BLaER1 treated with 17β-estradiol and CSF1 and Interleukin-3, amounts not matched to agents 10 nM and 100 nM (cell line): Measurements from ENCODE around the gene FGFBP1.

Source experiments
- H3K27ac ChIP-seq, 11 experiments: shearing (Covaris generic); formaldehyde crosslinking; 2 replicates each; pipeline ENCODE4 v1.8.1; 2022
- H3K27me3 ChIP-seq, 11 experiments: shearing (Covaris generic); formaldehyde crosslinking; 2 replicates each; pipeline ENCODE4 v1.8.1; 2022
- H3K36me3 ChIP-seq, 11 experiments: shearing (Covaris generic); formaldehyde crosslinking; 2 replicates each; pipeline ENCODE4 v1.8.1; 2022
- H3K4me1 ChIP-seq, 10 experiments: shearing (Covaris generic); formaldehyde crosslinking; 2 replicates each; pipeline ENCODE4 v1.8.1; 2022
- H3K4me2 ChIP-seq, 11 experiments: shearing (Covaris generic); formaldehyde crosslinking; 2 replicates each; pipeline ENCODE4 v1.8.1; 2022
- H3K4me3 ChIP-seq, 10 experiments: shearing (Covaris generic); formaldehyde crosslinking; 2 replicates each; pipeline ENCODE4 v1.8.1; 2022
- H3K9ac ChIP-seq, 11 experiments: shearing (Covaris generic); formaldehyde crosslinking; 2 replicates each; pipeline ENCODE4 v1.8.1; 2022
- H3K9me3 ChIP-seq, 11 experiments: shearing (Covaris generic); formaldehyde crosslinking; replicated peaks in 1 of 11; 2 replicates each; pipeline ENCODE4 v1.8.1; 2022
- H4K20me1 ChIP-seq, 11 experiments: shearing (Covaris generic); formaldehyde crosslinking; 2 replicates each; pipeline ENCODE4 v1.8.1; 2022
- Cebpa-rat ChIP-seq, 11 experiments: shearing (Covaris generic); IDR thresholded peaks; 2 replicates each; pipeline ENCODE4 v1.8.1; 2022

Gene FGFBP1

GRCh38 chr4:15938640-15939039 lies at the start of gene FGFBP1:
Gene FGFBP1 (minus strand): TSS chr4:15938740. CDS start chr4:15936632, 2,108 bp downstream.
- H3K9me3 ChIP-seq: peaks cover 0 to 4% (median 0%) of the 10 kb centered on the region in 11 experiments; a peak in 6 of 22 replicates
- H4K20me1 ChIP-seq: no peaks in the 10 kb centered on the region
- no peak within 1 kb of the TSS for H3K4me3 ChIP-seq
- TF ChIP-seq Cebpa-rat (IDR thresholded peaks at IDR 0.05): no peak
- no peaks in the 10 kb centered on the region for H3K4me1 ChIP-seq
- no peak within 1 kb of the TSS for H3K27ac ChIP-seq
- no peaks in the 10 kb centered on the region for H3K27me3 ChIP-seq
- no peak within 1 kb of the TSS for H3K9ac ChIP-seq
- no peak within 1 kb of the TSS for H3K4me2 ChIP-seq
- H3K36me3 ChIP-seq: no peaks in the 10 kb centered on the region

GRCh38 chr4:15988222-15988621 lies 49.7 kb upstream of the FGFBP1 start:
- H3K9me3 ChIP-seq: no peaks in the 10 kb centered on the region
- no peaks in the 10 kb centered on the region for H3K27me3 ChIP-seq
- no peak overlapping the region for H3K27ac ChIP-seq
- H3K36me3 ChIP-seq: no peaks in the 10 kb centered on the region
- H3K4me1 ChIP-seq: peaks cover 13 to 32% (median 23%) of the 10 kb centered on the region in 10 experiments
- peak overlapping the region in 2 of 11 experiments; percentile 23 to 30; a peak in 1 of 22 replicates for H3K4me2 ChIP-seq
- no peak overlapping the region for H3K4me3 ChIP-seq
- no peak for TF ChIP-seq Cebpa-rat (IDR thresholded peaks at IDR 0.05)
- H3K9ac ChIP-seq: no peak overlapping the region
- no peaks in the 10 kb centered on the region for H4K20me1 ChIP-seq

GRCh38 chr4:15986907-15987306 lies 48.4 kb upstream of the FGFBP1 start:
- Histone ChIP-seq H3K36me3 (no peaks in the 10 kb centered on the region), H3K4me2 (no peak overlapping the region), H3K27ac (no peak overlapping the region), H3K9ac (no peak overlapping the region), H3K4me3 (no peak overlapping the region), H4K20me1 (no peaks in the 10 kb centered on the region), H3K9me3 (no peaks in the 10 kb centered on the region), H3K4me1 (peaks cover 6 to 19% (median 12%) of the 10 kb centered on the region in 10 experiments; a peak in 19 of 20 replicates), H3K27me3 (no peaks in the 10 kb centered on the region)
- TF ChIP-seq Cebpa-rat (IDR thresholded peaks at IDR 0.05): no peak

GRCh38 chr4:15983610-15984009 lies 45.1 kb upstream of the FGFBP1 start:
- Histone ChIP-seq H3K9ac (no peak overlapping the region), H4K20me1 (no peaks in the 10 kb centered on the region), H3K27ac (no peak overlapping the region), H3K4me2 (no peak overlapping the region), H3K36me3 (no peaks in the 10 kb centered on the region), H3K27me3 (no peaks in the 10 kb centered on the region), H3K9me3 (no peaks in the 10 kb centered on the region), H3K4me1 (peaks cover 0 to 7% (median 3%) of the 10 kb centered on the region in 10 experiments; a peak in 4 of 20 replicates), H3K4me3 (no peak overlapping the region)
- no peak for TF ChIP-seq Cebpa-rat (IDR thresholded peaks at IDR 0.05)

- no peak overlapping the region for H3K27ac ChIP-seq
- H3K27me3 ChIP-seq: no peaks in the 10 kb centered on the region
- no peaks in the 10 kb centered on the region for H4K20me1 ChIP-seq
- no peaks in the 10 kb centered on the region for H3K9me3 ChIP-seq
- H3K9ac ChIP-seq: no peak overlapping the region
- no peak overlapping the region for H3K4me3 ChIP-seq
- H3K36me3 ChIP-seq: no peaks in the 10 kb centered on the region
- H3K4me1 ChIP-seq: peaks cover 0 to under 1% (median under 1%) of the 10 kb centered on the region in 10 experiments; a peak in 2 of 20 replicates
- no peak for TF ChIP-seq Cebpa-rat (IDR thresholded peaks at IDR 0.05)
- no peak overlapping the region for H3K4me2 ChIP-seq
Observed at GRCh38 chr4:15982842-15983524, 44.4 kb upstream of the FGFBP1 start.

- Histone ChIP-seq H3K27me3 (no peaks in the 10 kb centered on the region), H3K9me3 (peaks cover 0 to 6% (median 4%) of the 10 kb centered on the region in 11 experiments; a peak in 12 of 22 replicates), H3K4me2 (no peak overlapping the region), H4K20me1 (no peaks in the 10 kb centered on the region), H3K4me1 (peaks cover 0 to 11% (median 7%) of the 10 kb centered on the region in 10 experiments; a peak in 11 of 20 replicates), H3K27ac (no peak overlapping the region), H3K4me3 (no peak overlapping the region), H3K9ac (no peak overlapping the region), H3K36me3 (no peaks in the 10 kb centered on the region)
- no peak for TF ChIP-seq Cebpa-rat (IDR thresholded peaks at IDR 0.05)
Observed at GRCh38 chr4:15976456-15977447, 38.2 kb upstream of the FGFBP1 start.

GRCh38 chr4:15971068-15971801 lies 32.7 kb upstream of the FGFBP1 start:
- TF ChIP-seq Cebpa-rat (IDR thresholded peaks at IDR 0.05): no peak
- no peaks in the 10 kb centered on the region for H3K36me3 ChIP-seq

GRCh38 chr4:15968551-15969300 lies 30.2 kb upstream of the FGFBP1 start:
- no peak overlapping the region for H3K9ac ChIP-seq
- H3K27ac ChIP-seq: no peak overlapping the region
- peaks cover under 1 to 8% (median 5%) of the 10 kb centered on the region in 10 experiments; a peak in 16 of 20 replicates for H3K4me1 ChIP-seq
- H3K9me3 ChIP-seq: peaks cover 4 to 24% (median 15%) of the 10 kb centered on the region in 11 experiments; a peak in 19 of 22 replicates
- no peak overlapping the region for H3K4me3 ChIP-seq
- no peaks in the 10 kb centered on the region for H4K20me1 ChIP-seq
- no peak overlapping the region for H3K4me2 ChIP-seq
- no peaks in the 10 kb centered on the region for H3K36me3 ChIP-seq
- TF ChIP-seq Cebpa-rat (IDR thresholded peaks at IDR 0.05): no peak
- no peaks in the 10 kb centered on the region for H3K27me3 ChIP-seq

More at GRCh38 chr4:15971068-15971801, 32.7 kb upstream of the FGFBP1 start:
- Histone ChIP-seq H3K27me3 (no peaks in the 10 kb centered on the region), H3K9me3 (peaks cover 4 to 21% (median 13%) of the 10 kb centered on the region in 11 experiments; a peak in 19 of 22 replicates), H3K4me3 (no peak overlapping the region), H3K27ac (no peak overlapping the region), H3K4me2 (no peak overlapping the region), H3K4me1 (peaks cover 0 to 11% (median 7%) of the 10 kb centered on the region in 10 experiments; a peak in 10 of 20 replicates), H3K9ac (no peak overlapping the region), H4K20me1 (no peaks in the 10 kb centered on the region)
